GM19023 (cell line): Measurements from ENCODE around the gene DCAF16.

Experiments used
- ATAC-seq: cut with Tn5 transposase; IDR thresholded peaks from one replicate; pipeline ENCODE4 v1.9.1; 2021; ENCODE audit warnings: mild to moderate bottlenecking, moderate library complexity; ENCODE audit not compliant: unreplicated experiment

DCAF16 gene

DNA sequence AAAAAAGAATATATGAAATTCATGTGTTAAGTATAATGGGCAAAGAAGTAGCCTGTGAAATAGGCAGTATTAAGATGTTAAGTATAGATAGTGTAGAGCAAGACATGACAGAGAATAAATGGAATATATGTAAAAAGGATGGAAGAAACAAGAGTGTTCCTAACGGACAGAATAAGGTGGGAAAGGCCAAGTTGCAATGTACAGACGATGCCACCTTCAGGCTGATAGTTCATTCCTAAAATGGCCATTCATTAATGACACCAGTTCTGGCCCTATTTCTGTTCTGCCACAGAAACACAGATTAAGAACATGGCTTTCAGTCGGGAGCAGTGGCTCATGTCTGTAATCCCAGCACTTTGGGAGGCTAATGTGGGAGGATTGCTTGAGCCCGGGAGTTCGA lies 24.7 kb downstream of the DCAF16 start:
- no peak for ATAC-seq

DNA sequence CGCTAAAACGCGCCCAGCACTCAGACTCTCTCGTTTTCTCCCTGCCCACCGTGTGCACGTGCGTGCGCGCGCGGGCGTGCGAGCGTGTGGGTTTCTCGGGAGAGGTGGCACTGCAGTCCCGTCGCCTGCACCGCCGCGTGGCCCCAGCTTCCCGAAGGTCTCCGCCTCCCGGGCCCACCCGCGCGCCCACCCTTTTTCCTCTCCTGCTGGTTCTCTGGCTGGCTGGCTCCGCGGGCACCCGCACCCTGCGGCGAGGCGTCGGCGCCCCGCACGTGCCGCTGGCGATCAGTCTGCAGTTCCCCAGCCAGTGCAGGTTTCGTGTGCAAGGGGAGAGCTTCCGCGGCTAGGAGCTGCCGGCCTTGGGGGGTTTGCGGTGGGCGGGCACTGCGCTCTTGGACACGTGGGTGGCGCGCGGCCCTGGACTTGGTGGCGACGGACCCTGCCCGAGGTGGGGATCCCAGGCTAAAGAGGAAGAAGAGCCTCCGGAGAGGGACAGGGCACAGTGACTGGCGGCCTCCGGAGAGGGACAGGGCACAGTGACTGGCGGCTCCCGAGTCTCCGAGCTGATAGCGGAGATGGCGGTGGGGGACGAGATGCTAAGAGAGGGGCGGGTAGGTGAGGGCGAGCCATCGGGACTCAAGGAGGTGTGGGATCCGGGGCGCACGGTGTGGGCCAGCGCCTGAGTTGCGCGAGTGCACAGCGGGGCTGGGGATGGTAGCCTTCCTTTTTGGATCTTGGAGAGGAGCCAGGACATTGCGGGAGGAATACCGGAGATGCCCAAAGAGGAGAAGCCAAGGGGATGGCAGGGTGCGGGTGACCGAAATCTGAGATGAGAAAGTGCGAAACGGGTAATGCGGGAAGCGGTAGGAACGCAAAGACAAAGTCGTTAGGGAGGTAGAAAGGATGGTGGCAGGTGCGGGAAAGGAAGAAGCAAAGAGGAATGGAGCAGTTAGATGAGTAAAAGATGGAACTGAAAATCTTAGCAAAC lies 29.0 kb downstream of the DCAF16 start, which contains the start of gene FAM184B:
FAM184B (minus strand) TSS at position 322 of the 988 bp plus-strand sequence. CDS start 322 bp downstream, outside the sequence.
- no peak for ATAC-seq

DNA sequence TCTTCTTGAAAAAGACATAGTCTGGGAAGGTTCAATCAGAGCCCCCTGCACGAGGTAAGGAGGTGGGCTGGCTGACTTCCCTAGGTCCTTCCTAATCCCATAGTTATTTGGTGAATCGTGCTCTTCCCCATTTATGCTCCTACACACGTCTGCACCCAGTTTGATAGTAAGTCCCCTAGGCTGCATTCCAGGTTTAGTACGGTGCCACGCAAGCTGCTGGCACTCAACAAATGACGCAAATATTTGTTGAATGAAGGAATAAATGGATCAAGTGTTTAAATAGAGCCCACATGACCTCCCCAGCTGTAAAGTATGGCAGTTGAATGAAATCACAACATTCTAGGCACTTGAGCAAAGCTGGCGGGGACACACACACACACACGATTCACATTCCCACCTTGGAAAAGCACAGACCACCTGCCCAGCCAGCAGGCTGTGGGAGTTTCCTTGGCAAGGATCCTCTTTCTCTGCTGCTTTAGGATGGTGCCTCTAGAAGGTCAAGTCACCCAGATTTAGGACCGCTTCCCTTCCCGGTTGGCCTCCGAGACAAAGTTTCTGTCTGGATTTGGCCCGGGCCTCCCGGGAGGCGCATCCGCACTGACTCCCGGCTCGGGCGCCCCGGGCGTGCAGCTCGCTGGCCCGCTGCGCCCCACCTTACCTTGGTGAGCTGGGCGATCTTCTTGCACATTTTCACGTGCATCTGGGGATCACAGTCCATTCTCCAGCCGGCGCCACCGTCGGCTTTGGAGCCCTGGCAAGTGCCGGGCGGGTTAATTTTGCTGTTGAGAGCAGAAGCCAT lies 29.9 kb downstream of the DCAF16 start:
- ATAC-seq = no peak

DNA sequence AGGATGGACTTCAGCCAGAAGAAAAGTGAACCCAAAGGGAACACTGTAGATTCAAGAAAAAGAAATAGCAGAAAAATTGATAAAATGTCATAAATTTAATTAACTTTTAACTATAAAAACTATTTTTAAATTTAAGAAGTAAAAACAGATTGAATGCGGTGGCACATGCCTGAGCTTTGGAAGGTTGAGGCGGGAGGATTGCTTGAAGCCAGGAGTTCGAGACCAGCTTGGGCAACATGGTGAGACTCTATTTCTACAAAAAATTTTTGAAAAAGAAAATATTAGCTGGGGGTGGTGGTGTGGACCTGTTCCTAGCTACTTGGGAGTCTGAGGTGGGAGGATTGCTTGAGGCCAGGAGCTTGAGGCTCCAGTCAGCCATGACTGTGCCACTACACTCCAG lies 32.1 kb downstream of the DCAF16 start:
- ATAC-seq = no peak

DNA sequence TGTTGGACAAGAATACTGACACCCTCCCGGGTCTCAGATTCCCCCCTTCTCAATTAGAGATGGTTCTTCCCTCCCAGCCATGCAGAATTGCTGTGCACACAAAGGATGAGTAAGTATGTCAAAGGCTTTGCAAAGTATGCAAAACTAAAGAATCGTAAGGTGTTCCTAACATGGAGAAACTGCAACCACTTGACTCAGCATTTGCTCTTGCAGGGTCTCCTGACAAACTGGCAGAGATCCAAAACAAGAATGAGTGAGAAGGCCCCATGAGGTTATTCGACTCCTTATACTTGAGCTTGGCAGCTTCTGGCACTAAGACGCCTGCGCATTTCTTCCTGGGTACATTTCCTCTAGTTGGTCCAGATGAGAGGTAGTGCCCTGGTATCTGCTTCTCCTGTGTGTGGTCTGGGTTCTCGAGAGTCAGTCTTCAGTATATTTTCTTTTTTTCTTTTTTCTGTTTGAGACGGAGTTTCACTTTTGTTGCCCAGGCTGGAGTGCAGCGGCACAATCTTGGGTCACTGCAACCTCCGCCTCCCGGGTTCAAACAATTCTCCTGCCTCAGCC lies 37.3 kb downstream of the DCAF16 start:
- no peak for ATAC-seq

DNA sequence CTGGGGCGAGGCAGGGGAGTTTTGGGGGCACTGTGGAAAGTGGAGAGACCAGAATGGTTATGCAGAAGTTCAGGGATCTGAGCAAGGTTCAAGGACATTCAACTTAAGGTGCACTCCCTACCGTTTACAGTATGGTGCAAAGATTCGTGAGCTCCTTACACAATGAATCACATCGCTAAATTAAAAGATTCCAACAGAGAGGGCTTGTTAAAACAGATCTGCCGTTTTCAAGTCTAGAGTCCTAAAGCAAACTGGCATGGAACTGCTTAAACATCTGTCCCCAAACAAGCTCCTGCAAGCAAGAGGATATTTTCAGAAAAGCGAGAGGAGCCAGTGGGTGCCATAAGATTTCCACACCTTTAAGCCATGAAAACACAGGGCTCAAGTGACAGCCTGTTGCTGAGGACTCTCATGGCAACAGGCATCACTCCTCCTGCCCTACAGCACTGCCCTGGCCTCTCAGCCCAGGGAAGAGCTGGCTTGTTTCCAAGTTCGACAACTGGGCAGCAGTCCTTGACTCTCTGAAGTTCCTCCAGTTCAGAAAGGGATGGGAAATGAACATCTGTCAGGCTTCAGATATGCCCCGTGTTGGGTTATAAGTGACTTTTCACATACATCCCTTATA lies 39.2 kb downstream of the DCAF16 start:
- no peak for ATAC-seq

DNA sequence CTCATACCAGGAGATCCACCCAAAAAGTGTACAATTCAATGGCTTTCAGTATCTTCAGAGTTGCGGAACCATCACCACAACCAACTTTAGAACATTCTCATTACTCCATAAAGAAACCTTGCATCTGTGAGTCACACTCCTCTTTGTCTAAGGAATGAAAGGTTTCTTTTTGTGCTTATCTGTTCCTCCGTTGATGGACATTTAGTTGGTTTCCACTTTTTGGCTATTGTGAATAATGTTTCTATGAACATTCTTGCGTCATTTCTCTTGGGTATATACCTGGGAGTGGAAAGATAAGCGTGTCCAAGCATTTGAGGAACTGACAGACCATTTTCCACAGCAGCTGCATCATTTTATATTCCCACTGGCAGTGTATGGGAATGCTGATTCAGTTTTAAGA lies 39.7 kb downstream of the DCAF16 start:
- ATAC-seq = no peak

DNA sequence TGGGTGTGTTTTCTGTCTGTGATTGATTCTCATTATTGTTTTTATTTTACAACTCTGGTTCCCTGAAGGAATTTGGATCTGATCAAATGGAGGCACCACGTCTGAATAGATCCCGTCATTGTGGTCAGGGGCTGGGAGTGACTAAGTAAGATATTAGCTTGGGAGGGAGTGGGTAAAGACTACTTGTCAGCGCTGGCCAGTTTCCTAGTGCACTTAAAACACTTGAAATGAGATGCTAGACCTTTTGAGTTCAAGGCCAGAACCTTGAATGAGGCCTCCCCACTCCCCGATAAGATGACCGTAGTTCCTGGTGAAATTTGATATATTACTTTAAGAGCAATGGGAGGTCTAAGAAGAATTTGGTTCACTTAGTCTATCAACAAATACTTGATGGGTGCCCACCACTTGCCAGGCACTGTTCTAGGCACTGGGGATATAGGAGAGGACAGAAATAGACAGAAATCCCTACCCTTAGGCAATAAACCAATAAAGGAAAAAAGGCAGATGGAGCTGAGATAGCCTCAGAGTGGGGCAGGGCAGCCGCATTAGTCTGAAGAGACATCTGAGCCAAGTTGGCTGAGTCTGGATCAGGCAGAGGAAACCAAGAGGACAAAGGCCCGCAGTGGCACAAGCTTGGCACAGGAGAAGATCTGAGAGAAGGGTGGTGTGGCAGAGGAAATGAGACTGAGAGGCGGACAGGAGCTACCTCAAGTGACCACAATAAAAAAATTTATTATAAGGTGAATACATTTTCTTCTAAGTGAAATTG lies 41.0 kb downstream of the DCAF16 start:
- no peak for ATAC-seq

DNA sequence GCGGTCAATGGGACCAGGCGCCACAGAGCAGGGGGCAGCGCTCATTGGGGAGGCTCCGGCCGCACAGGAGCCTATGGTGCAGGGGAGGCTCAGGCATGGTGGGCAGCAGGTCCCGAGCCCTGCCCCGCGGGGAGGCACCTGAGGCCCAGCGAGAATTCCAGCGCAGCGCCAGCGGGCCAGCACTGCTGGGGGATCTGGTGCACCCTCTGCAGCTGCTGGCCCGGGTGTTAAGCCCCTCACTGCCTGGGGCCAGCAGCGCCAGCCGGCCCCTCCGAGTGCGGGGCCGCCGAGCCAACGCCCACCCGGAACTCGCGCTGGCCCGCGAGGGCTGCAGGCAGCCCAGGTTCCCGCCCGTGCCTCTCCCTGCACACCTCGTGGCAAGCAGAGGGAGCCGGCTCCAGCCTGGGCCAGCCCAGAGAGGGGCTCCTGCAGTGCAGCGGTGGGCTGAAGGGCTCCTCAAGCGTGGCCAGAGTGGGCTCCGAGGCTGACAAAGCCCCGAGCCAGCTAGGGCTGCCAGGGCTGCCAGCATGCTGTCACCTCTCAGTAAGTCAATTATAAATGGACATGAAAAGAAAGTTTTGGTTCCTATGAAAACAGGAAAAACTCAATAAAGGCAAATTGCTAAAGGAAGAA lies 43.6 kb downstream of the DCAF16 start:
- ATAC-seq = no peak

DNA sequence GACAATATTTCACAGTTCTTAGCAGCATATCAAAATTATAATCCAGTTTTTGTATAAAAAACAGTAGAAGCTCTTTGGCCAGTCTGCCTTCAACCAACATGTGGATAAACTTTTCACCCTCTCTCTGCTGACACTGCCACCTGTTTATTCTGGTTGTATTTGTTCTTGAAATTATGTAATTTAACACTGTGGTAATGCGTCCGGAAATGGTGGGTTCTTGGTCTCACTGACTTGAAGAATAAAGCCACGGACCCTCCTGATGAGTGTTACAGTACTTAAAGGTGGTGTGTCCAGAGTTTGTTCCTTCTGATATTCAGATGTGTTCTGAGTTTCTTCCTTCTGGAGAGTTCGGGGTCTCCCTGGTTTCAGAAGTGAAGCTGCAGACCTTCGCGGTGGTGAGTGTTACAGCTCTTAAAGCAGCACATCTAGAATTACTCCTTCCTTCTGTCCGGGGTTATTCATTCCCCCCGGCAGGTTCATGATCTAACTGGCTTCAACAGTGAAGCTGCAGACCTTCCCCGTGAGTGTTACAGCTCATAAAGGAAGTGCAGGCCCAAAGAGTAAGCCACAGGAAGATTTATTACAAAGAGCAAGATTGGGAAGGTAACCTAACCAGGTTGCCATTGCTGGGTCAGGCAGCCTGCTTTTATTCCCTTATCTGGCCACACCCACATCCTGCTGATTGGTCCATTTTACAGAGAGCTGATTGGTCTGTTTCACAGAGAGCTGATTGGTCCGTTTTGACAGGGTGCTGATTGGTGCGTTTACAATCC lies 44.9 kb downstream of the DCAF16 start:
- ATAC-seq = no peak

DNA sequence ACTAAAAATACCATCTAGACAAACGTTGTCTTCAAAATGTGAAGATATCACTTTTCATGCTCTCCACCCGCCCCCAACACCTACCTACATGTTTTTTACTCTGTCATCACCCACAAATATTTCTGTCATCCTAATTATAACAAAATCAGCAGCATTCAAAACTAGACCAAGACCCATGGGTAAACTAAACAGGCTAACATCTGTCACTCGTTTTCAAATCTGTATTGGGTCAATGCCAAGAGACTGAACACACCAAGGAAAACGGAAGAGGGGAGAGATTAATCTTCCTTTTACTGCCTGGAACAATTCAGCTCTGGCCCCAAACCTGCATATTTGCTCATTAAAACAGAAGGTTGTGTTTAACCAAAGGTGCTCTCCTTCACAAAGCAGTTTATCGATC lies 46.6 kb downstream of the DCAF16 start:
- no peak for ATAC-seq

DNA sequence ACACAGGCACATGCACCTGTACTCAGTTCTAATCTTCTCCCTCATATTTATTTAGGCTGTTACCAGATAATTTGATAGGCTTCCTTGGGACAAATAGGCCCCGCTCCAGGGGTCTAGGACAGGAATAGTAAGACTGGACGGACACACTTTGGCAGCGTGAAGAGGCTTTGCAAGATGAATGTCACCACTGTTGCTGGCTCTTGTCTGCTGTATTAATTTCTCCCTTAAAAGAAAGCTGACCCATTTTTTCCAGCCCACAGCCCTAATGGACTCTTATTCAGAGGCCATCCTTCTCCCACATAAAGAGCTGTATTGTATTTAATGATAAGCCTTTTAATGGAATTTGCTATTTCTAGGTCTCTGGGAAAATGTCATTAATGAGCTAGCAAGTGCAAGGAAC lies 47.1 kb downstream of the DCAF16 start:
- ATAC-seq = no peak

DNA sequence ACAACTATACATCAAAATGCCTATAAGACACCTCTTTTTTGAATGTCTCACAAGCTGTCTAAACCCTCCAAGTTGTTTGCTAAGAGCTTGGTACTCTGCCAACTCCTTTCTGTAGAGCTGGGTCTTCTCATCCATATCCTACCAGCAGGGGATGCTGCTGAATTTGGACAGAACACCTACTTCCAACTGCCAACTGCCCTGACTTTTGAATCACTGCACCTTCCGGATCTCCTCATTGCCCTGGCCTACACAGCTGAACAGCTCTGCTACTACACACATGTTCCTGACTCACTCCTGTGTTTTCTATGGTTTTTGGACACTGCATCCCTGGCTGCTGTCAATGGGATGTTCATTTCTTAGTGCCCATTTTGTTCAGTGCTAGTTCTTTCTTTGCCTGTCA lies 47.8 kb downstream of the DCAF16 start:
- no peak for ATAC-seq

DNA sequence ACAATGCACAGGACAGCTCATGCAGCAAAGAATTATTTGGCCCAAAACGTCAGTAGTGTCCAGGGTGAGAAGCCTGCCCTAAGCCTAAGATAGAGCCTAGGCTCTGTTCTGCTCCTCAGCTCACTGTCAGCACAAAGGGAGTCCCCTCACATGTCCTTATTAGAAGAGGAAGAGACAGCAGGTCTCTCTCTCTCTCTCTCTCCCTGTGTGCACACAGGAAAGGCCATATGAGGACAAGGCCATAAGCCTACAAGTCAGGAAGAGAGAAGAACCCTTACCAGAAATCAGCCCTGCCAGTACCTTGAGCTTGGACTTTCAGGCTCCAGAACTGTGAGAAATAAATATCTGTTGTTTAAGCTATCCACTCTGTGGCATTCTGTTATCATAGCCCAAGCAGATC lies 49.5 kb downstream of the DCAF16 start:
- ATAC-seq = no peak

DNA sequence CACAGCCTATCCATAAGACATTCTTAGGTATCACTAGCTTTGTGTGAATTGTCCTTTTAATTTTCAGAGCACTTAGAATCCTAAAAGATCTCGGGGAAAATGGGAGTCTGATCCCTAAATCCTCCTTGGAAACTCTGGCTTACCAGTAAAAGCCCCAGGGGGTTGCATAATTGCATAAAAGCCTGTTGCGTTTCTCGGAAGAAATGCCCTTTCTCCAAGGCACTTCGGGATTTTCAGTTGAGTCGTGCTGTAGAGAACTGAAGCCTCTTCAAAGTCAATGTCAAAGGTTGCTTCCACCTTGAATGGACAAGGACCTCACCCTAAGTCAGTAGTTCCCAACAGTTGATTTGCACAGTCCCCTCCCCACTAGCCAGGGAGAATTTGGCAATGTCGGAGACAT lies 49.9 kb downstream of the DCAF16 start:
- no peak for ATAC-seq

DNA sequence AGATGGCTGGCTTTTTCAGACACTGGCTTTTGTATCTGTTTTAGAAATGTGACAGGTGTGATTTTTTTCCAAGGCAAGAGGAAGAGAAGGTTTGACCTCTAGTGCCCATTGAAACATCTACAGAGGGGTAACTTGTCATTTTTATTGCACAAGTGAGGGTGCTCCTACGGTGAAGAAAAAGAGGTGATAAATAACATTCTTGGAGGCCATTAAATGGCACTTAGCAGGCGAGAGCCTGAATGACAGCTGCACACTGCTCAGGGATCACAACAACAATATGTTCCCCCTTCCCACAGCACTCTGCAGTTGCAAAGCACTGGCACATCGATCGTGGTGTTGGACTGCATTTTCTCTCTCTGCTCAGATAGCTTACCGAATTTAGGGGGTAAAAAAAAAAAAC lies 52.1 kb downstream of the DCAF16 start:
- no peak for ATAC-seq

DNA sequence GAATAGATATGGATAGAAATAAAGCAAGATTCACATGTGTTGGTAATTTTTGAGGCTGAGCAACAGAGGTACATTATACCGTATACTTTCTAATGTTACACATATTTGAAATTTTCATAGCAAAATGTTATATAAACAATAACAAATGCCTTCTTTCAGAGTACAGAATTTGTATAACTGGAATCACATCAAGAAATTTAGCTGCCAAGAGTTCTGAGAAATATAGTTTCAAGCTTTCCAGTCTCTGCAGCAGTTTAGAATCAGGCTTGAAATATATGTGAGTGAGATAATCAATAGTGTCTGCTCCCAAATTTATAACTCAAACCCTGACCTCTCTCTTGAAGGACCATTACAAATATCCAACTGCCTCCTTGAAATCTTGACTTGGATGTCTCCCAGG lies 52.9 kb downstream of the DCAF16 start:
- no peak for ATAC-seq

DNA sequence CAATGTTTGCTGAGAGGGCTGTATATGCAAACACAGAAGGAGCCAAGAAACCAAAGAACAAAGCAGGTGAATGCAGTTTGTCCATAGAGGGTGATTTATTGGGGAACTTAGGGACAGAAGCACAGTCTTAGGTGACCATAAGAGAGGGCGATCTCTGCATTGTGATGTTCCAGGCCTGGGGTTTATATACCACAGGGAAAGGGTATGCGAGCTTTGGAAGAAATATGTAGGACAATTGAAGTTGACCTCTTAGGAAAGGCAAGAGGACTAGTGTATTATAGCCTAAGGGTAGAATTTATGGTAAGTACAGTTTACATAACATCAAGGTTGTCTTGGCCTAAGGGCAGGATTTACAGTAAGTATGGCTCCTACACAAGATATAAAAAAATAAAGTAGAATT lies 56.9 kb downstream of the DCAF16 start:
- ATAC-seq = no peak
